ENCODE measurements around the gene PRPF19. TPM values are rescaled to one million over a fixed set of nuclear protein-coding genes. Genes with fewer than 3 reads are reported as not detected.

Gene PRPF19
- total and polyA plus RNA-seq, 2 of the 8 experiments (the other 6 are each of a cell fraction or from before 2014, with no cell fraction given) = 107 to 141 TPM

- TF ChIP-seq CHD7 (IDR thresholded peaks at IDR 0.05; ENCODE audit: insufficient replicate concordance, low read length) = no peak
- no peak for TF ChIP-seq CEBPB (IDR thresholded peaks at IDR 0.05; ENCODE audit: low read depth, low read length)
- no peak for TF ChIP-seq SP1 (IDR thresholded peaks at IDR 0.05; ENCODE audit: low read depth, low read length)
- TF ChIP-seq NANOG (IDR thresholded peaks at IDR 0.05; ENCODE audit: insufficient read depth, low read depth, low read length, poor library complexity, severe bottlenecking) = no peak
- TF ChIP-seq EZH2 (IDR thresholded peaks at IDR 0.05; ENCODE audit: low read depth, low read length, severe bottlenecking) = no peak
- no peak for TF ChIP-seq SRF (IDR thresholded peaks at IDR 0.05; ENCODE audit: low read depth, low read length)
- TF ChIP-seq RXRA (IDR thresholded peaks at IDR 0.05; ENCODE audit: insufficient read depth, low read depth, low read length) = no peak
- TF ChIP-seq HDAC2 (IDR thresholded peaks at IDR 0.05; ENCODE audit: borderline replicate concordance in 1 of 2, low read depth in 2 of 2, low read length in 2 of 2) = no peak
- no peak for TF ChIP-seq SIX5 (IDR thresholded peaks at IDR 0.05; ENCODE audit: low read depth, low read length)
- TF ChIP-seq POLR2A (IDR thresholded peaks at IDR 0.05; ENCODE audit: control extremely low read depth in 1 of 2, low read depth in 2 of 2, low read length in 2 of 2) = no peak
- no peak for TF ChIP-seq CBX5 (IDR thresholded peaks at IDR 0.05; ENCODE audit: low read depth, low read length)
- TF ChIP-seq YY1 (IDR thresholded peaks at IDR 0.05; ENCODE audit: low read depth, low read length) = no peak
- no peak for TF ChIP-seq MAFK (IDR thresholded peaks at IDR 0.05; ENCODE audit: low read depth, low read length)
These were observed 32.1 kb upstream of the PRPF19 start (continued) for GRCh38 chr11:60938500-60938899.
